BE2C (cell line): Measurements from ENCODE around the gene EXOC2.

ENCODE experiments used
- DNase-seq: peaks from one replicate; pipeline ENCODE4 v3.0.0-alpha.2; 2020
- H3K27me3 ChIP-seq: fragments of 250-450 bp; sonication (Bioruptor Pico); 2 replicates; pipeline ENCODE4 v1.5.1; 2020; ENCODE audit warnings: mild to moderate bottlenecking
- H3K36me3 ChIP-seq: fragments of 250-450 bp; sonication (Bioruptor Pico); 2 replicates; pipeline ENCODE4 v1.5.1; 2020; ENCODE audit warnings: mild to moderate bottlenecking
- H3K4me1 ChIP-seq: fragments of 250-450 bp; sonication (Bioruptor Pico); 2 replicates; pipeline ENCODE4 v1.5.1; 2020
- H3K4me3 ChIP-seq: 2 replicates; pipeline ENCODE4 v1.5.1; 2011; ENCODE audit warnings: low read depth, low read length
- H3K9me3 ChIP-seq: fragments of 250-450 bp; sonication (Bioruptor Pico); 2 replicates; pipeline ENCODE4 v1.5.1; 2020
- TF ChIP-seq, protein P1 (sequence below): IDR thresholded peaks from 2 replicates; pipeline ENCODE4 v1.5.1; 2012; ENCODE audit warnings: mild to moderate bottlenecking, low read depth, low read length

EXOC2 gene

DNA sequence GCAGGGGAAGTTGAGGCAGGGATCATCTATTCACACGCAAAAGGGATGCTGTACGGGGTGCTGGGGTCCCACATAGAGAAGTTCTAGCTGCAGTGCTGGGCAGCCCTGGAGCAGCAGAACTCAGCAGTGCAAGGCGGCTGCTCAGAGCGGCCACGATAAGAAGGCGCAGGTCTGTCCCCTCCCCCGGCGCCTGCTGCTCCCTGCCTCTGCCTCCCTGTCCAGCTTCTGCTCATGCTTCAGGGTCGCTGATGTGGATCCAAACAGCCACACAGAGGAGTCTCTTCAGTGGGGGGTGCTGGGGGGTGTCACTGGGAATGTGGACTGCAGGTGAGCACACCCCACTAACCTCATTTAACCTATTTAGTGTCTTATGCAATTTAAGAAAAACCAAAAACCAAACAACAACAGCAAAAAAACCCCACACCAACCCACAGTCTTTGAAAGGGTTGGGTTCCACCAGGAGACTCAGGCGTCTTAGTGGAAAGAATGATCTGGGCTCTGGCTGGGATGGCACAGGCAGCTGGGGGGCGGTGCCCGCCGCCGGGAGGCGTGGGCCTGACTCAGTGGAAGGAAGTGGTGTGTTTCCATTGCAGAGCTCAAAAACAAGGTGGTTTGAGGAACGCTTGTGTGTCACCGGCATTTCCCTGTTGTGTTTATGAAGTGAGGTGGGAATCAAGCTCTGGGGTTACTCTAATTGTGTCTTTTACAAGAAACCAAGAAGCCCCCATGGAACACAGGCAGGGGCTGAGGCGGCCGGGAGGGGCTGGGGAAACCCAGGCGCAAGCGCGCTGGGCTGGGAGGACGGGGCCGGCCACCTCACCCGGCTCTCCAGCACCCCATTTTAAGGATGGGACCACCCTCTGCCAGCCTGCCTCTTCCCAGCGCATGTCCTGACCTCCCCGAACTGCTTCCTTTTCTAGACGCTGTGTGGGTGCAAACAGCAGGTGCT is 246.2 kb downstream of the EXOC2 start:
- Histone ChIP-seq H3K4me1 (no peaks in the 10 kb centered on the region), H3K27me3 (peaks cover 3% of the 10 kb centered on the region), H3K9me3 (no peaks in the 10 kb centered on the region; the same call in 1 of the 2 replicates), H3K36me3 (no peaks in the 10 kb centered on the region), H3K4me3 (no peak overlapping the region)
- DNase-seq: no peak
- TF ChIP-seq, protein P1, sequence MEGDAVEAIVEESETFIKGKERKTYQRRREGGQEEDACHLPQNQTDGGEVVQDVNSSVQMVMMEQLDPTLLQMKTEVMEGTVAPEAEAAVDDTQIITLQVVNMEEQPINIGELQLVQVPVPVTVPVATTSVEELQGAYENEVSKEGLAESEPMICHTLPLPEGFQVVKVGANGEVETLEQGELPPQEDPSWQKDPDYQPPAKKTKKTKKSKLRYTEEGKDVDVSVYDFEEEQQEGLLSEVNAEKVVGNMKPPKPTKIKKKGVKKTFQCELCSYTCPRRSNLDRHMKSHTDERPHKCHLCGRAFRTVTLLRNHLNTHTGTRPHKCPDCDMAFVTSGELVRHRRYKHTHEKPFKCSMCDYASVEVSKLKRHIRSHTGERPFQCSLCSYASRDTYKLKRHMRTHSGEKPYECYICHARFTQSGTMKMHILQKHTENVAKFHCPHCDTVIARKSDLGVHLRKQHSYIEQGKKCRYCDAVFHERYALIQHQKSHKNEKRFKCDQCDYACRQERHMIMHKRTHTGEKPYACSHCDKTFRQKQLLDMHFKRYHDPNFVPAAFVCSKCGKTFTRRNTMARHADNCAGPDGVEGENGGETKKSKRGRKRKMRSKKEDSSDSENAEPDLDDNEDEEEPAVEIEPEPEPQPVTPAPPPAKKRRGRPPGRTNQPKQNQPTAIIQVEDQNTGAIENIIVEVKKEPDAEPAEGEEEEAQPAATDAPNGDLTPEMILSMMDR: no peak

DNA sequence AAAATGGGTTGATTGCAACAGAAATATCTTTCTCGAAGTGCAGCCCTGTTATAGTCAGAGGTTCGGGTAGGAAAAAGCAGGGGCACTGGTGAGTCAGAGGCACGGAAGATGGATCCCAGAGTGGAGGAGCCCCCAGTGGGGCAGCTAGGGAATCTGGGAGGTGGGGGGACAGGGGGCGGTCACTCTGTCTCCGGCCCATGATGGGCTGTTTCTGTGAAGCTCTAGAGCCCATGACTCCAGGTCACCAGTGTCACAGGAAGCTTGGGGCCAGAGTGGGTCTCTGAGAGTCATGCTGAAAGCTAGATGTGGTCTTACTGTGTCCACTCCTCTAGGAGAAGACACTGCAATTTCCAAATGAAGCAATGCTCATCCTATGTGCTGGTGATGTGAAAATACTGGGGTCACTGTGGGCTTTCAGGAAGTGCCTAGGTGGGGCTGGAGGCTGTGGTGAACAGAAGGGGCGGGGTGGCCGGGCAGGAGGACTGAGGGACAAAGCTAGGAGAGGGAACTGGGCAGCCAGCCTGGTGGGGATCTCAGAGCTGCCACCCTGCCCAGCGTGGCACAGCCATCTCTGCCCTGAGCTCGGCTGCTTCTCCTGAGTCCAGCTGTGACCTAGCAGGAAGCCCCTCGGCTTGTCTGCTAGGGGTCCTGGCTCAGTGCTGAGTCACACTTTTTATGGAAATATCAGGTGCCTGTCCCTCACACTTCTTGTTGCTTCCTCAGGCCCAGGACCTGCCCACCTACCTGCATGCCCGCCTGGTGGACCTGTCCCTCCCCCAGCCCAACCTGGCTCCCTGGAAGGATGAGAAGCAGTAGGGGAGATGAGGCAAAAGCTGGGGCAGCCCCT is 247.1 kb downstream of the EXOC2 start:
- Histone ChIP-seq H3K36me3 (no peaks in the 10 kb centered on the region), H3K4me1 (no peaks in the 10 kb centered on the region), H3K4me3 (no peak overlapping the region), H3K27me3 (no peaks in the 10 kb centered on the region), H3K9me3 (no peaks in the 10 kb centered on the region; the same call in 1 of the 2 replicates)
- TF ChIP-seq, protein P1: no peak
- no peak for DNase-seq

DNA sequence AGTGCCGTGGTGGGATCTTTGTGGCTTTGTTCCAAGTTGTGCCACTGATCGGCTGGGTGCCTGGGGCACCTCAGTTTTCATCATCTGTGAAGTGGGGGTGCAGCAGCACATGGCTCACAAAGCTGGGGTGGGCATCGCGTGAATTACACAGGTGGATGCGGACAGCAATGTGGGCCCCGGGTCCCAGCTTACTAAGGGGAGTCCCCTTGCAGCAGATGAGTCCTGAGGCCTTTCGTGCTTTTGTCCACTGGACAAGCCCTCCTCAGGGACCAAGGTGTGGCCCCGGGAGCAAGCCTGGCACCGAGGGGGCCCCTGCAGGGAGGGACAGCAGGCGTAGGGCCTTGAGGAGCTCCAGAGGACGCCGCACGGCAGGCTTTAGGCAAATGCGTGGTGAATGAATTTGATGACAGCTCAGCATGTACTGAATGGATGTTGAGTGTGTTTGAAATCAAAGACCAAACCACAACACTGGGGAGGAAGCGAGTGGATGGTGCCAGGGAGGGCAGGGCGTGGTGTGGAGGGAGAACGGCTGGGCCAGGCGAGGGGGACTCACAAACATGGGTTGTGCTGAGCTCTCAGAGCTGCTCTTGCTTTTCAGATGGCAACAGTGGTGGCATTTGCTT is 248.2 kb downstream of the EXOC2 start:
- no peaks in the 10 kb centered on the region for H3K27me3 ChIP-seq
- no peaks in the 10 kb centered on the region for H3K36me3 ChIP-seq
- TF ChIP-seq, protein P1: no peak
- H3K4me1 ChIP-seq: no peaks in the 10 kb centered on the region
- H3K9me3 ChIP-seq: no peaks in the 10 kb centered on the region; the same call in 1 of the 2 replicates
- DNase-seq: no peak
- no peak overlapping the region for H3K4me3 ChIP-seq

DNA sequence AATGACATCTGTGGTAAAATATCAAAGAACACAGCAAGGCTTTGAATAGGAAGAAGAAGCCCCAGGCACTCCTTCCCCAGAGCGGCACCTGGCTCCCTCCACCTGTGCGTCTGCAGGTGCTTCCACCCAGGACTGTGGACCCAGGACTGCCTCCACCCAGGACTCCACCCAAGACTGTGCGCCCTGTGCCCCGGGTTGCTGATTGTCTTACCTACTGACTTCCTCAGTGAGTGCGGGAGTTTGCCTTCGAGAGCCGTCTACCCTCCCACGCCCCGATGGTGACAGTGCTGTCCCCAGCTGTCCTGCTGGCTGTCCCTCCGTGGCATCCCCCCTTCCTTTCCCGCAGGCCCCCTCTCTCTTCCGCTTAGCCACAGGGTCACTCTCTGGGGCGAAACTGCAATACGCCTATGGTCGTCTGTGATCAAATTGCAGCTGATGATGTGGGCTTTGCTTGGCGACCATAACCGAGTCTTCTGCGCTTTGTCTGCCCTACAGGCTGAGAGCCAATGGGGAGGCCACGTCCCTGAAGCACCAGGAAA is 249.2 kb downstream of the EXOC2 start:
- no peaks in the 10 kb centered on the region for H3K27me3 ChIP-seq

DNA sequence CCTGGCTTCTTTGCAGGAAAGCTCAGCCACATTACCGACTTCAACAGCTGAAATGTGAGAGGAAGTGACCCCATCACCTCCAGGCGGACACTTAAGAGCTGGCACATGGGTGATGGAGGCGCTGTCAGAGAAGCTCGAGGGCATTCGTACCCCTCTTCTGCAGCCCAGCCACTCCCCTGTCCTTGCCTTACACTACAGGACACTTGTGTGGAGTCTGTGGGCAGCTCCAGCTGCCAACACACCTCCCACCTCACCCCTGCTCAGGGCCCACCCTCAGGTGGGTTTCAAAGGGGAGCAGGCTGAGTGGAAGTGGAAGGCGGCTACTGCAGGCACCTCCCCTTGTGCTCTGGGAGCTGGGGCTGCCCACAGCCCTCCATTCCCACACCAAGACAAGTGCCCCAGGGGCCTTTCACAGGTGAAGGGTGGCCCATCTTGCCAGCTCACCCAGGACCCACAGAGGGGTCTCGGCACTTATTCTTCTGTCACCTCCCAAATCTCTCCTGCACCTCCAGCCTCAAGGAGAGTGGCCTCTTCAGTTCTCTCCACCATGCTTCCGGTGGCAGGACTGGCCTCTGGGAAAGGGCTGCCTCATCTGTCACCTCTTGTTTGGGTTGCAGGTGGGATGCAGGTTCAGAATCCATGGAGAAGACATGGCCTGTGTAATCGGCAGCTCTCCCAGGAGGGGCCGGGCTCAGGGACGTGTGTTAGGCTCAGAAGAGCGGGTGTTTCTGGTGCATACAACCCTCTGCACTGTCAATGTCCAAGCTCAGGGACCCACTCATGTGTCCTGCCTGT is 251.6 kb downstream of the EXOC2 start:
- no peak for DNase-seq
- Histone ChIP-seq H3K27me3 (no peaks in the 10 kb centered on the region; the same call in 1 of the 2 replicates), H3K9me3 (no peaks in the 10 kb centered on the region), H3K4me1 (no peaks in the 10 kb centered on the region), H3K4me3 (no peak overlapping the region), H3K36me3 (no peaks in the 10 kb centered on the region)
- TF ChIP-seq, protein P1: no peak

More for the DNA sequence above, 249.2 kb downstream of the EXOC2 start:
- H3K4me3 ChIP-seq: no peak overlapping the region
- TF ChIP-seq, protein P1: no peak
- no peaks in the 10 kb centered on the region for H3K36me3 ChIP-seq
- no peaks in the 10 kb centered on the region for H3K9me3 ChIP-seq
- no peak for DNase-seq
- H3K4me1 ChIP-seq: no peaks in the 10 kb centered on the region
